MM.1S (cell line): ENCODE data around the gene CFAP77.

ENCODE experiments used
- DNase-seq: peaks from one replicate; pipeline ENCODE4 v3.0.0-alpha.2; 2015
- H2AFZ ChIP-seq: fragments of 300-600 bp; sonication (generic); 2 replicates; pipeline ENCODE4 v1.6.0; 2016; ENCODE audit warnings: antibody characterized with exemption, low read length
- H3F3A ChIP-seq: fragments of 300-600 bp; sonication (generic); 2 replicates; pipeline ENCODE4 v1.6.1; 2016; ENCODE audit warnings: mild to moderate bottlenecking, antibody characterized with exemption, low read length, moderate library complexity, mixed read lengths; ENCODE audit not compliant: insufficient read depth
- H3K27ac ChIP-seq: fragments of 300-600 bp; sonication (generic); 2 replicates; pipeline ENCODE4 v1.5.1; 2016; ENCODE audit warnings: mild to moderate bottlenecking, low read length
- H3K27me3 ChIP-seq: fragments of 300-600 bp; sonication (generic); replicated peaks from 2 replicates; pipeline ENCODE4 v1.6.0; 2016; ENCODE audit warnings: low read length; ENCODE audit not compliant: insufficient read depth
- H3K36me3 ChIP-seq: fragments of 300-600 bp; sonication (generic); replicated peaks from 2 replicates; pipeline ENCODE4 v1.6.1; 2016; ENCODE audit warnings: mild to moderate bottlenecking, low read length, mixed read lengths; ENCODE audit not compliant: insufficient read depth
- H3K4me1 ChIP-seq: fragments of 300-600 bp; sonication (generic); 2 replicates; pipeline ENCODE4 v1.6.1; 2016; ENCODE audit warnings: low read length, mixed read lengths
- H3K4me2 ChIP-seq: fragments of 300-600 bp; sonication (generic); 2 replicates; pipeline ENCODE4 v1.6.0; 2016; ENCODE audit warnings: low read depth, low read length
- H3K4me3 ChIP-seq: fragments of 300-600 bp; sonication (generic); 2 replicates; pipeline ENCODE4 v1.5.1; 2016; ENCODE audit warnings: low read length, mixed read lengths
- H3K79me2 ChIP-seq: fragments of 300-600 bp; sonication (generic); 2 replicates; pipeline ENCODE4 v1.6.1; 2016; ENCODE audit warnings: mixed run types, low read length, mixed read lengths
- H3K9ac ChIP-seq: fragments of 300-600 bp; sonication (generic); 2 replicates; pipeline ENCODE4 v1.6.1; 2016; ENCODE audit warnings: low read length, mixed read lengths
- H3K9me2 ChIP-seq: fragments of 300-600 bp; sonication (generic); replicated peaks from 2 replicates; pipeline ENCODE4 v1.6.1; 2016; ENCODE audit warnings: mild to moderate bottlenecking, low read length, mixed read lengths; ENCODE audit not compliant: insufficient read depth
- H3K9me3 ChIP-seq: fragments of 300-600 bp; sonication (generic); replicated peaks from 2 replicates; pipeline ENCODE4 v1.6.1; 2016; ENCODE audit warnings: mild to moderate bottlenecking, low read length, mixed read lengths; ENCODE audit not compliant: insufficient read depth
- H4K20me1 ChIP-seq: fragments of 300-600 bp; sonication (generic); 2 replicates; pipeline ENCODE4 v1.6.1; 2016; ENCODE audit warnings: mild to moderate bottlenecking, low read length, moderate library complexity, mixed read lengths; ENCODE audit not compliant: insufficient read depth
- CTCF ChIP-seq: fragments of 300-600 bp; sonication (generic); IDR thresholded peaks from 2 replicates; pipeline ENCODE4 v1.5.1; 2016; ENCODE audit warnings: antibody characterized with exemption, low read length, mixed read lengths
- EZH2 ChIP-seq: fragments of 300-600 bp; sonication (generic); optimal IDR thresholded peaks from 2 replicates; pipeline ENCODE3; 2017; ENCODE audit warnings: low read depth, mild to moderate bottlenecking, antibody characterized with exemption, low read length, mixed read lengths
- EZH2phosphoT487 ChIP-seq: fragments of 300-600 bp; sonication (generic); IDR thresholded peaks from 2 replicates; pipeline ENCODE4 v1.6.1; 2018; ENCODE audit warnings: antibody characterized with exemption, low read length

Gene CFAP77

GRCh38 chr9:132506977-132507669 lies 97.1 kb downstream of the CFAP77 start:
- DNase-seq = no peak
- H3K4me2 ChIP-seq = no peak overlapping the region
- H3K4me3 ChIP-seq = no peak overlapping the region
- no peak overlapping the region for H3K27ac ChIP-seq
- no peaks in the 10 kb centered on the region for H3K4me1 ChIP-seq
- H3K36me3 ChIP-seq = no peaks in the 10 kb centered on the region
- H2AFZ ChIP-seq = no peak overlapping the region
- no peaks in the 10 kb centered on the region for H3K79me2 ChIP-seq
- no peaks in the 10 kb centered on the region for H3K9me3 ChIP-seq
- no peaks in the 10 kb centered on the region for H3F3A ChIP-seq
- H4K20me1 ChIP-seq = no peaks in the 10 kb centered on the region
- peaks cover 98% of the 10 kb centered on the region for H3K27me3 ChIP-seq
- H3K9me2 ChIP-seq = no peaks in the 10 kb centered on the region
- TF ChIP-seq CTCF (no peak), EZH2phosphoT487 (no peak)
- H3K9ac ChIP-seq = no peak overlapping the region

- no peaks in the 10 kb centered on the region for H4K20me1 ChIP-seq
- H3K27me3 ChIP-seq = peaks cover 98% of the 10 kb centered on the region
- H3K36me3 ChIP-seq = no peaks in the 10 kb centered on the region
- peak; percentile 50 for DNase-seq
- no peak overlapping the region for H3K4me3 ChIP-seq
- H3K4me2 ChIP-seq = no peak overlapping the region
- no peaks in the 10 kb centered on the region for H3K9me3 ChIP-seq
- H2AFZ ChIP-seq = no peak overlapping the region
- H3K27ac ChIP-seq = no peak overlapping the region
- no peaks in the 10 kb centered on the region for H3K4me1 ChIP-seq
- TF ChIP-seq EZH2phosphoT487 (no peak), CTCF (peak; percentile 77)
- H3K9me2 ChIP-seq = no peaks in the 10 kb centered on the region
- no peaks in the 10 kb centered on the region for H3K79me2 ChIP-seq
- H3F3A ChIP-seq = no peaks in the 10 kb centered on the region
- H3K9ac ChIP-seq = no peak overlapping the region
Measured at GRCh38 chr9:132507670-132508469, 97.9 kb downstream of the CFAP77 start.

- Histone ChIP-seq H3K4me1 (no peaks in the 10 kb centered on the region), H3K9ac (no peak overlapping the region), H3F3A (no peaks in the 10 kb centered on the region), H3K27ac (no peak overlapping the region), H3K4me3 (no peak overlapping the region), H3K9me3 (no peaks in the 10 kb centered on the region), H3K27me3 (peaks cover 98% of the 10 kb centered on the region), H3K36me3 (no peaks in the 10 kb centered on the region), H3K79me2 (no peaks in the 10 kb centered on the region), H4K20me1 (no peaks in the 10 kb centered on the region), H3K4me2 (no peak overlapping the region), H2AFZ (no peak overlapping the region), H3K9me2 (no peaks in the 10 kb centered on the region)
- DNase-seq = no peak
- no peak for TF ChIP-seq EZH2
- no peak for TF ChIP-seq CTCF
- no peak for TF ChIP-seq EZH2phosphoT487
Measured at GRCh38 chr9:132509928-132510874, 100.2 kb downstream of the CFAP77 start.
